ENCODE data around the gene ZNF500. TPM values are rescaled to one million over a fixed set of nuclear protein-coding genes. Genes with fewer than 3 reads are reported as not detected.

The ZNF500 gene
- total RNA-seq, 1 experiment from 2014 or later, result 18.3 TPM

DNA sequence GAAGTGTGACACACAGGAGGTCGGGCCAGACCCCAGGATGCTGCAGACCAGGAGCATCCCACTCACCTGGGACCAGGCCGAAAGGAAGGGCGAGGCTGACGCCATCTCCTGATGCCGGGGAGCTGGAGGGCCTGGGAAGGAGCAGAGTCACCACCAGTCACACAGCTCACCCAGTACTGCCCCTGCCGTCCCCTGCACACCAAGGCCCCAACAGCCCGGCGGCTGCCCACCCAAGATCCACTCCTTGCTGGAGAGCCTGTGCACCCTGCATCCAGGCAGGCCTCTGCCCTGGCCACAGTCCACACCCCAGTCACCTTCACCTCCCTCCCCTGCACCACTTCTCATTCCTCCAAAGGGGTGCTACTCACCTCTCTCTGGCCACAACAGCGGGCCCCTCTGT, 4.8 kb downstream of the ZNF500 start:
- peaks cover 31 to 71% (median 63%) of the 10 kb centered on the region in 3 experiments for H3K36me3 Mint-ChIP-seq (ENCODE audit: insufficient read depth in 1 of 3, low read depth in 3 of 3)
- no peaks in the 10 kb centered on the region for H3K79me2 ChIP-seq (ENCODE audit: insufficient read depth, low read length)
- no peaks in the 10 kb centered on the region for H3K27me3 Mint-ChIP-seq (ENCODE audit: low read depth)
- no peak overlapping the region for H3K27ac ChIP-seq (ENCODE audit: insufficient read length, low read depth, low read length)
- DNase-seq, result no peak
- no peak overlapping the region for H3K4me3 Mint-ChIP-seq
- no peaks in the 10 kb centered on the region for H3K9me3 ChIP-seq (ENCODE audit: control insufficient read depth, low read depth, low read length)
- no peak overlapping the region for H3K9ac ChIP-seq (ENCODE audit: extremely low read depth, insufficient read length, low read length)
- H2BK15ac ChIP-seq (ENCODE audit: low read depth, low read length), result no peak overlapping the region
- no peaks in the 10 kb centered on the region for H4K20me1 ChIP-seq (ENCODE audit: control insufficient read depth, insufficient read depth, insufficient read length)
- no peaks in the 10 kb centered on the region for H3K9me3 Mint-ChIP-seq
- no peak overlapping the region for H3K4me2 ChIP-seq (ENCODE audit: insufficient read depth, insufficient read length, low read length)
- no peak overlapping the region for H2AFZ ChIP-seq (ENCODE audit: low read length)
- H3T11ph ChIP-seq (ENCODE audit: low read length), result no peak overlapping the region
- no peak overlapping the region for H2BK120ac ChIP-seq (ENCODE audit: low read depth, low read length, poor library complexity, severe bottlenecking)
- H3K4ac ChIP-seq (ENCODE audit: low read depth, low read length), result no peak overlapping the region
- H3K18ac ChIP-seq (ENCODE audit: insufficient read length, low read depth, low read length), result no peak overlapping the region
- TF ChIP-seq, protein P1, sequence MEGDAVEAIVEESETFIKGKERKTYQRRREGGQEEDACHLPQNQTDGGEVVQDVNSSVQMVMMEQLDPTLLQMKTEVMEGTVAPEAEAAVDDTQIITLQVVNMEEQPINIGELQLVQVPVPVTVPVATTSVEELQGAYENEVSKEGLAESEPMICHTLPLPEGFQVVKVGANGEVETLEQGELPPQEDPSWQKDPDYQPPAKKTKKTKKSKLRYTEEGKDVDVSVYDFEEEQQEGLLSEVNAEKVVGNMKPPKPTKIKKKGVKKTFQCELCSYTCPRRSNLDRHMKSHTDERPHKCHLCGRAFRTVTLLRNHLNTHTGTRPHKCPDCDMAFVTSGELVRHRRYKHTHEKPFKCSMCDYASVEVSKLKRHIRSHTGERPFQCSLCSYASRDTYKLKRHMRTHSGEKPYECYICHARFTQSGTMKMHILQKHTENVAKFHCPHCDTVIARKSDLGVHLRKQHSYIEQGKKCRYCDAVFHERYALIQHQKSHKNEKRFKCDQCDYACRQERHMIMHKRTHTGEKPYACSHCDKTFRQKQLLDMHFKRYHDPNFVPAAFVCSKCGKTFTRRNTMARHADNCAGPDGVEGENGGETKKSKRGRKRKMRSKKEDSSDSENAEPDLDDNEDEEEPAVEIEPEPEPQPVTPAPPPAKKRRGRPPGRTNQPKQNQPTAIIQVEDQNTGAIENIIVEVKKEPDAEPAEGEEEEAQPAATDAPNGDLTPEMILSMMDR (conservative IDR thresholded peaks at IDR 0.05), result no peak
- no peak overlapping the region for H4K5ac ChIP-seq (ENCODE audit: insufficient read length, low read depth, low read length)
- no CpG with 5 or more reads among the region's 9 CpGs for whole genome bisulfite sequencing (ENCODE audit: extremely low coverage, insufficient read length, low lambda C conversion rate)
- H3K4me1 Mint-ChIP-seq, result peaks cover 7 to 8% of the 10 kb centered on the region in 2 experiments
- H4K91ac ChIP-seq (ENCODE audit: insufficient read length, low read depth, low read length), result no peak overlapping the region
- H2BK5ac ChIP-seq (ENCODE audit: insufficient read length, low read length), result no peak overlapping the region
- H3K14ac ChIP-seq (ENCODE audit: insufficient read depth, low read length), result no peak overlapping the region
- H3K27ac Mint-ChIP-seq, result no peak overlapping the region
- no peaks in the 10 kb centered on the region for H3K27me3 ChIP-seq (ENCODE audit: insufficient read depth, low read length)
- H3K56ac ChIP-seq (ENCODE audit: insufficient read length, low read depth, low read length), result no peak overlapping the region
- H2AK5ac ChIP-seq (ENCODE audit: insufficient read length, low read length), result no peak overlapping the region
- no peaks in the 10 kb centered on the region for H3K79me1 ChIP-seq (ENCODE audit: insufficient read depth, low read depth, low read length, poor library complexity, severe bottlenecking)
- no peak overlapping the region for H4K8ac ChIP-seq (replicated peaks; ENCODE audit: insufficient read length, low read depth, low read length)
- H2BK20ac ChIP-seq (ENCODE audit: low read depth, low read length, poor library complexity, severe bottlenecking), result no peak overlapping the region
- no peaks in the 10 kb centered on the region for H3K4me1 ChIP-seq (ENCODE audit: insufficient read depth, low read length)
- H2BK12ac ChIP-seq (ENCODE audit: insufficient read length, low read depth, low read length), result no peak overlapping the region
- no peak overlapping the region for H3K23ac ChIP-seq (ENCODE audit: insufficient read length, low read depth, low read length)
- H3K23me2 ChIP-seq (ENCODE audit: insufficient read length, low read depth, low read length, poor library complexity, severe bottlenecking), result no peaks in the 10 kb centered on the region

Data from H9 (cell line).